ENCODE data around the gene NPAS1. TPM values are rescaled to one million over a fixed set of nuclear protein-coding genes. Genes with fewer than 3 reads are reported as not detected.

NPAS1 gene
- total and polyA plus RNA-seq, 2 of the 13 experiments (the other 11 are each of a cell fraction or from before 2014, with no cell fraction given), result 0.35 to 2.9 TPM

GRCh38 chr19:46984077-46985010 lies 35.3 kb upstream of the NPAS1 start (continued):
- no peak for TF ChIP-seq SCMH1 (CRISPR knock-in tag; IDR thresholded peaks at IDR 0.05; ENCODE audit: borderline replicate concordance)
- TF ChIP-seq TGIF2 (CRISPR knock-in tag; IDR thresholded peaks at IDR 0.05), result peak; percentile 98
- TF ChIP-seq ZNF562 (CRISPR knock-in tag; IDR thresholded peaks at IDR 0.05; ENCODE audit: borderline replicate concordance), result 0 out of 2 replicates have a peak, but pooled peaks have one; percentile 50
- TF ChIP-seq MXD4 (CRISPR knock-in tag; IDR thresholded peaks at IDR 0.05), result peak; percentile 79
- peak; percentile 88 for TF ChIP-seq PAXIP1 (CRISPR knock-in tag; conservative IDR thresholded peaks at IDR 0.05)
- TF ChIP-seq HOMEZ (CRISPR knock-in tag; IDR thresholded peaks at IDR 0.05; ENCODE audit: low read depth), result peak; percentile 42; the same call in 1 of the 2 replicates
- no peak for TF ChIP-seq RORA (CRISPR knock-in tag; IDR thresholded peaks at IDR 0.05)
- TF ChIP-seq REST (IDR thresholded peaks at IDR 0.05; ENCODE audit: borderline replicate concordance in 1 of 2, low read depth in 1 of 2, low read length in 2 of 2), result no peak
- peak; percentile 89 for TF ChIP-seq MNT (IDR thresholded peaks at IDR 0.05)
- TF ChIP-seq NAIF1 (CRISPR knock-in tag; IDR thresholded peaks at IDR 0.05; ENCODE audit: borderline replicate concordance), result no peak
- TF ChIP-seq ZKSCAN1 (IDR thresholded peaks at IDR 0.05; ENCODE audit: low read length), result no peak
